ENCODE results near the gene EFL1. TPM values are rescaled to one million over a fixed set of nuclear protein-coding genes. Genes with fewer than 3 reads are reported as not detected.
"Not testable (repeated sequence)": the region's sequence is repeated elsewhere in the genome, so short reads cannot be mapped to it uniquely, and the experiment has no call there.

EFL1 gene
- polyA plus RNA-seq, 1 experiment, result 13.0 TPM

- CTCF ChIA-PET, result no interaction called here
- DNase-seq (ENCODE audit: low read depth), result no peak
These were observed 36.0 kb upstream of the EFL1 start for GRCh38 chr15:82298520-82298919.

DNA sequence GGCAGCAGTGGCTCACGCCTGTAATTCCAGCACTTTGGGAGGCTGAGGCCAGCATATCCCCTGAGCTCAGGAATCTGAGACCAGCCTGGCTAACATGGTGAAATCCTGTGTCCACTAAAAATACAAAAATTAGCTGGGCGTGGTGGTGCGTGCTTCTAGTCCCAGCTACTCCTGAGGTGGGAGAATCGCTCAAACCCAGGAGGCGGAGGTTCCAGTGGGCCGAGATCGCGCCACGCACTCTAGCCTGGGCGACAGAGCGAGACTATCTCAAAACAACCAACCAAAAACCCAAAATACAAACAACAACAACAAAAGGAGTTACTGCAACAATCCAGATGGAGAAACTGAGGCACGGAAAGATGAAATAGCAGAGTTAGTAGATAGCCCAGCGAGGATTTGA is 35.5 kb upstream of the EFL1 start:
- DNase-seq (ENCODE audit: low read depth), result no peak
- Histone ChIP-seq H3K4me3 (ENCODE audit: low read depth, low read length) (no peak overlapping the region), H3K36me3 (ENCODE audit: control insufficient read depth, insufficient read depth, low read length) (no peaks in the 10 kb centered on the region), H3K27me3 (ENCODE audit: control insufficient read depth, insufficient read depth, low read length) (no peaks in the 10 kb centered on the region; the same call in 1 of the 2 replicates)
- CTCF ChIA-PET, result no interaction called here
- TF ChIP-seq, protein P1, sequence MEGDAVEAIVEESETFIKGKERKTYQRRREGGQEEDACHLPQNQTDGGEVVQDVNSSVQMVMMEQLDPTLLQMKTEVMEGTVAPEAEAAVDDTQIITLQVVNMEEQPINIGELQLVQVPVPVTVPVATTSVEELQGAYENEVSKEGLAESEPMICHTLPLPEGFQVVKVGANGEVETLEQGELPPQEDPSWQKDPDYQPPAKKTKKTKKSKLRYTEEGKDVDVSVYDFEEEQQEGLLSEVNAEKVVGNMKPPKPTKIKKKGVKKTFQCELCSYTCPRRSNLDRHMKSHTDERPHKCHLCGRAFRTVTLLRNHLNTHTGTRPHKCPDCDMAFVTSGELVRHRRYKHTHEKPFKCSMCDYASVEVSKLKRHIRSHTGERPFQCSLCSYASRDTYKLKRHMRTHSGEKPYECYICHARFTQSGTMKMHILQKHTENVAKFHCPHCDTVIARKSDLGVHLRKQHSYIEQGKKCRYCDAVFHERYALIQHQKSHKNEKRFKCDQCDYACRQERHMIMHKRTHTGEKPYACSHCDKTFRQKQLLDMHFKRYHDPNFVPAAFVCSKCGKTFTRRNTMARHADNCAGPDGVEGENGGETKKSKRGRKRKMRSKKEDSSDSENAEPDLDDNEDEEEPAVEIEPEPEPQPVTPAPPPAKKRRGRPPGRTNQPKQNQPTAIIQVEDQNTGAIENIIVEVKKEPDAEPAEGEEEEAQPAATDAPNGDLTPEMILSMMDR (IDR thresholded peaks at IDR 0.05; ENCODE audit: insufficient read depth, low read depth, low read length), result no peak
- POLR2A ChIA-PET, result no interaction called here

More at GRCh38 chr15:82298520-82298919, 36.0 kb upstream of the EFL1 start:
- Histone ChIP-seq H3K27me3 (ENCODE audit: control insufficient read depth, insufficient read depth, low read length) (no peaks in the 10 kb centered on the region; the same call in 1 of the 2 replicates), H3K4me3 (ENCODE audit: low read depth, low read length) (no peak overlapping the region), H3K36me3 (ENCODE audit: control insufficient read depth, insufficient read depth, low read length) (no peaks in the 10 kb centered on the region)
- POLR2A ChIA-PET, result no interaction called here
- TF ChIP-seq, protein P1 (IDR thresholded peaks at IDR 0.05; ENCODE audit: insufficient read depth, low read depth, low read length), result no peak

GRCh38 chr15:82297546-82297945 is 35.0 kb upstream of the EFL1 start:
- CTCF ChIA-PET, result no interaction called here

GRCh38 chr15:82294061-82294690 is 31.6 kb upstream of the EFL1 start:
- Histone ChIP-seq H3K36me3 (ENCODE audit: control insufficient read depth, insufficient read depth, low read length) (no peaks in the 10 kb centered on the region), H3K27me3 (ENCODE audit: control insufficient read depth, insufficient read depth, low read length) (no peaks in the 10 kb centered on the region; the same call in 1 of the 2 replicates), H3K4me3 (ENCODE audit: low read depth, low read length) (no peak overlapping the region)
- DNase-seq (ENCODE audit: low read depth), result no peak
- ChIA-PET CTCF (interaction anchor here (1.7 kb wide), 1 partner anchor 13 kb away, joined by 3 read pairs; no protein-coding TSS in a partner anchor), POLR2A (no interaction called here)
- TF ChIP-seq, protein P1 (IDR thresholded peaks at IDR 0.05; ENCODE audit: insufficient read depth, low read depth, low read length), result no peak

More at GRCh38 chr15:82297546-82297945, 35.0 kb upstream of the EFL1 start:
- POLR2A ChIA-PET, result no interaction called here
- TF ChIP-seq, protein P1 (IDR thresholded peaks at IDR 0.05; ENCODE audit: insufficient read depth, low read depth, low read length), result no peak
- no peak for DNase-seq (ENCODE audit: low read depth)
- Histone ChIP-seq H3K27me3 (ENCODE audit: control insufficient read depth, insufficient read depth, low read length) (no peaks in the 10 kb centered on the region; the same call in 1 of the 2 replicates), H3K36me3 (ENCODE audit: control insufficient read depth, insufficient read depth, low read length) (no peaks in the 10 kb centered on the region), H3K4me3 (ENCODE audit: low read depth, low read length) (no peak overlapping the region)

GRCh38 chr15:82292271-82292670 is 29.7 kb upstream of the EFL1 start:
- TF ChIP-seq, protein P1 (IDR thresholded peaks at IDR 0.05; ENCODE audit: insufficient read depth, low read depth, low read length), result no peak
- DNase-seq (ENCODE audit: low read depth), result no peak
- H3K4me3 ChIP-seq (ENCODE audit: low read depth, low read length), result no peak overlapping the region
- H3K36me3 ChIP-seq (ENCODE audit: control insufficient read depth, insufficient read depth, low read length), result no peaks in the 10 kb centered on the region
- no peaks in the 10 kb centered on the region; the same call in 1 of the 2 replicates for H3K27me3 ChIP-seq (ENCODE audit: control insufficient read depth, insufficient read depth, low read length)
- CTCF ChIA-PET, result no interaction called here
- POLR2A ChIA-PET, result no interaction called here

DNA sequence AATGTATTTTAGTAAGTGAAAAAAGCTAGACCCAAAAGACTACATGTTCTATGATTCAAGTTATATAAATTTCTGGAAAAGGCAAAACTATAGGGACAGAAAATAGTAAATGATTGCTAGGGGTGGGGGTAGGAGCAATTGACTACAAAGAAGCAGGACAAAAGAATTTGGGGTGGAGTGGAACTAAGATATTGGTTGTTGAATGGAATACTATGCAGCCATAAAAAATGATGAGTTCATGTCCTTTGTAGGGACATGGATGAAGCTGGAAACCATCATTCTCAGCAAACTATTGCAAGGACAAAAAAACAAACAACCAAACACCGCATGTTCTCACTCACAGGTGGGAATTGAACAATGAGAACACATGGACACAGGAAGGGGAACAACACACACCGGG is 25.7 kb upstream of the EFL1 start:
- POLR2A ChIA-PET; H3K4me3 ChIP-seq (ENCODE audit: low read depth, low read length); DNase-seq (ENCODE audit: low read depth); H3K36me3 ChIP-seq (ENCODE audit: control insufficient read depth, insufficient read depth, low read length); H3K27me3 ChIP-seq (ENCODE audit: control insufficient read depth, insufficient read depth, low read length); CTCF ChIA-PET: not testable (repeated sequence)

GRCh38 chr15:82286475-82286874 is 23.9 kb upstream of the EFL1 start:
- CTCF ChIA-PET; POLR2A ChIA-PET; H3K4me3 ChIP-seq (ENCODE audit: low read depth, low read length); DNase-seq (ENCODE audit: low read depth); H3K36me3 ChIP-seq (ENCODE audit: control insufficient read depth, insufficient read depth, low read length); H3K27me3 ChIP-seq (ENCODE audit: control insufficient read depth, insufficient read depth, low read length): not testable (repeated sequence)

- H3K4me3 ChIP-seq (ENCODE audit: low read depth, low read length); H3K27me3 ChIP-seq (ENCODE audit: control insufficient read depth, insufficient read depth, low read length); DNase-seq (ENCODE audit: low read depth); POLR2A ChIA-PET; H3K36me3 ChIP-seq (ENCODE audit: control insufficient read depth, insufficient read depth, low read length); CTCF ChIA-PET: not testable (repeated sequence)
These were observed 21.8 kb upstream of the EFL1 start for GRCh38 chr15:82284381-82284780.

All from BJ (cell line).